ENCODE measurements around the gene PCCA. TPM values are rescaled to one million over a fixed set of nuclear protein-coding genes. Genes with fewer than 3 reads are reported as not detected.

Gene PCCA, protein sequence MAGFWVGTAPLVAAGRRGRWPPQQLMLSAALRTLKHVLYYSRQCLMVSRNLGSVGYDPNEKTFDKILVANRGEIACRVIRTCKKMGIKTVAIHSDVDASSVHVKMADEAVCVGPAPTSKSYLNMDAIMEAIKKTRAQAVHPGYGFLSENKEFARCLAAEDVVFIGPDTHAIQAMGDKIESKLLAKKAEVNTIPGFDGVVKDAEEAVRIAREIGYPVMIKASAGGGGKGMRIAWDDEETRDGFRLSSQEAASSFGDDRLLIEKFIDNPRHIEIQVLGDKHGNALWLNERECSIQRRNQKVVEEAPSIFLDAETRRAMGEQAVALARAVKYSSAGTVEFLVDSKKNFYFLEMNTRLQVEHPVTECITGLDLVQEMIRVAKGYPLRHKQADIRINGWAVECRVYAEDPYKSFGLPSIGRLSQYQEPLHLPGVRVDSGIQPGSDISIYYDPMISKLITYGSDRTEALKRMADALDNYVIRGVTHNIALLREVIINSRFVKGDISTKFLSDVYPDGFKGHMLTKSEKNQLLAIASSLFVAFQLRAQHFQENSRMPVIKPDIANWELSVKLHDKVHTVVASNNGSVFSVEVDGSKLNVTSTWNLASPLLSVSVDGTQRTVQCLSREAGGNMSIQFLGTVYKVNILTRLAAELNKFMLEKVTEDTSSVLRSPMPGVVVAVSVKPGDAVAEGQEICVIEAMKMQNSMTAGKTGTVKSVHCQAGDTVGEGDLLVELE
- 6.5 and 16.4 TPM in 2 replicates for total RNA-seq

DNA sequence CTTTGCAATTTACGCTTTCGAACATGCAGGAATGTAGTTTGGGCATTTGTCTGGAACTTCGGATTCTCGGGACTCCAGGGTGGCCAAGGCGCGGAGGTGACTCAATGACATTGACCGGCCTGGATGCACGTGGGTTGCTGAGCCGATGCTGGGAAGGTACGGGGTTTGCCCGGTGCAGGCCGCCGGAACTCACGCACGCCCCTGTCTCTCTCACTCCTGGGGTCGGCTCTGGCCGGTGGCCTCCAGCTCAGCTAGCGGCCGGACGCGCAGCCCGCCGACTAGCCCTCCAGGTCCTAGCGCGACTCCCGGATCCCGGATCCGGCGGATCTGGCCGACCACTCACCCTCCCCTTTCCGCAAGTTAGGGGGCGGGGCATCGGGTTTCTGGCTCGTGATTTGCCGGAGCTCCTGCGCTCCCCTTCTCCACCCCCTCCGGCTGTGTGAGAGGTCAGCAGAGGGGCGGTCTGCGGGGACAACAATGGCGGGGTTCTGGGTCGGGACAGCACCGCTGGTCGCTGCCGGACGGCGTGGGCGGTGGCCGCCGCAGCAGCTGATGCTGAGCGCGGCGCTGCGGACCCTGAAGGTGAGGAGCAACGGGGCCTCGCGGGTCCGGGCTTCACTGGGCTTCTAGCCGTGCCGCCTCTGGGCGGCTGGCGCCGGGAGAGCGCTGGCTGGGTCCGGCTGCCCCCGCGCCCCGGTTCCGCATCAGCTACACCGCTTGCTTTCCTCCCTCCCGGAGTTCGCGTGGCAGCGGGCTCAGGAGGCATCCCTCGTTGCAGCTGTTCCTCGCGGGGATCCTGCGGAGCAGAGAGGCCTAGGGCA is at the start of gene PCCA:
TSS of gene PCCA (plus strand) at position 450 of the 821 bp plus-strand sequence. CDS start at position 478, 28 bp downstream.

Other genes with a start within 250 kb of the PCCA start
- gene ZIC5, start 117.3 kb upstream of the PCCA start, total RNA-seq, result not detected in 2 replicates
- not detected in 2 replicates for gene ZIC2, start 107.3 kb upstream of the PCCA start, total RNA-seq